Endothelial cell of umbilical vein (primary cell): Measurements from ENCODE around the gene OARD1. TPM values are rescaled to one million over a fixed set of nuclear protein-coding genes. Genes with fewer than 3 reads are reported as not detected.

Experiments
- BruUV-seq: library from RNA; stranded (reverse); fragments of 400-500 nt; replicated peaks from 2 replicates; lab custom pipeline; 2021; lab: Mats Ljungman, UMichigan
- CTCF ChIA-PET: fragments of 300-600, 350-600 bp; sonication (Branson Sonifier 250); formaldehyde crosslinking; loops from one replicate; lab custom pipeline; 2021; ENCODE audit warnings: antibody characterized with exemption, inconsistent platforms; lab: Charles Lee
- POLR2A ChIA-PET: fragments of 300-600, 350-600 bp; sonication (Branson Sonifier 250); formaldehyde crosslinking; loops from one replicate; lab custom pipeline; 2021; ENCODE audit warnings: antibody characterized with exemption, inconsistent platforms; lab: Charles Lee
- DNase-seq: peaks from one replicate; pipeline ENCODE4 v3.0.0-alpha.2; 2011; ENCODE audit warnings: low read depth, low spot score
- FAIRE-seq: peaks from 2 replicates; lab custom pipeline; 2011; peaks lifted over from hg19 to GRCh38; lab: Jason Lieb, UNC
- H2AFZ ChIP-seq: 2 replicates; pipeline ENCODE4 v1.6.0; 2012; ENCODE audit warnings: low read depth, low read length, control low read depth, inconsistent platforms
- H3K27ac ChIP-seq: 2 replicates; pipeline ENCODE4 v1.5.1; 2011; ENCODE audit warnings: low read depth, mild to moderate bottlenecking, control low read depth, low read length, moderate library complexity; ENCODE audit not compliant: insufficient read depth
- H3K27me3 ChIP-seq, 2 experiments: 2 replicates each; pipeline versions ENCODE4 v1.6.0 to v1.6.1; 2011; ENCODE audit warnings: low read length in 2 of 2, mixed read lengths in 1 of 2; ENCODE audit not compliant: control insufficient read depth in 2 of 2, insufficient read depth in 2 of 2
- H3K36me3 ChIP-seq, 2 experiments: 2 replicates in 1 of 2; 3 replicates in 1 of 2; pipeline ENCODE4 v1.5.1; 2011; ENCODE audit warnings: low read length in 2 of 2, mild to moderate bottlenecking in 1 of 2, moderate library complexity in 1 of 2; ENCODE audit not compliant: control insufficient read depth in 2 of 2, insufficient read depth in 2 of 2; ENCODE audit errors: extremely low read depth in 1 of 2
- H3K4me1 ChIP-seq: 3 replicates; pipeline ENCODE4 v1.5.1; 2011; ENCODE audit warnings: mild to moderate bottlenecking, low read length; ENCODE audit not compliant: control insufficient read depth, insufficient read depth; ENCODE audit errors: extremely low read depth
- H3K4me2 ChIP-seq: 2 replicates; pipeline ENCODE4 v1.6.1; 2011; ENCODE audit warnings: low read length, control low read depth, mixed read lengths; ENCODE audit not compliant: insufficient read depth
- H3K4me3 ChIP-seq, 3 experiments: fragments of 200-600 bp in 1 of 3; sonication (generic), shearing (Covaris generic) in 1 of 3; replicated peaks in 1 of 3; 2 replicates each; pipeline ENCODE4 v1.5.1; 2011 to 2016; ENCODE audit warnings: control low read depth in 3 of 3, low read length in 3 of 3, mild to moderate bottlenecking in 2 of 3, inconsistent platforms in 1 of 3, low read depth in 1 of 3, moderate library complexity in 1 of 3; ENCODE audit not compliant: insufficient read depth in 1 of 3
- H3K79me2 ChIP-seq: 2 replicates; pipeline ENCODE4 v1.6.0; 2012; ENCODE audit warnings: low read length, inconsistent platforms; ENCODE audit not compliant: control insufficient read depth, insufficient read depth
- H3K9ac ChIP-seq: replicated peaks from 2 replicates; pipeline ENCODE3; 2011; ENCODE audit warnings: low read length, control low read depth; ENCODE audit not compliant: insufficient read depth; ENCODE audit errors: extremely low read depth
- H3K9me1 ChIP-seq: replicated peaks from 3 replicates; pipeline ENCODE4 v1.6.0; 2011; ENCODE audit warnings: mild to moderate bottlenecking, low read length; ENCODE audit not compliant: control insufficient read depth, insufficient read depth; ENCODE audit errors: extremely low read depth
- H3K9me3 ChIP-seq: replicated peaks from 2 replicates; pipeline ENCODE4 v1.5.1; 2012; ENCODE audit warnings: low read length, inconsistent platforms; ENCODE audit not compliant: control insufficient read depth, insufficient read depth
- H4K20me1 ChIP-seq: replicated peaks from 2 replicates; pipeline ENCODE3; 2011; ENCODE audit warnings: mild to moderate bottlenecking, low read length; ENCODE audit not compliant: control insufficient read depth, insufficient read depth; ENCODE audit errors: extremely low read depth
- CTCF ChIP-seq, 2 donors: IDR thresholded peaks; 1 replicate in 1 of 2; 2 replicates in 1 of 2; pipeline ENCODE4 v1.5.1; 2011; ENCODE audit warnings: low read length in 2 of 2, mild to moderate bottlenecking in 2 of 2, moderate library complexity in 2 of 2, control low read depth in 1 of 2, inconsistent platforms in 1 of 2, low read depth in 1 of 2; ENCODE audit not compliant: insufficient read depth in 1 of 2; ENCODE audit errors: extremely low read depth in 1 of 2
- EZH2 ChIP-seq: IDR thresholded peaks from 2 replicates; pipeline ENCODE4 v1.6.1; 2012; ENCODE audit warnings: borderline replicate concordance, low read depth, mild to moderate bottlenecking, moderate library complexity, low read length, inconsistent platforms; ENCODE audit not compliant: severe bottlenecking
- FOS ChIP-seq: IDR thresholded peaks from 2 replicates; pipeline ENCODE4 v1.6.1; 2011; ENCODE audit warnings: mild to moderate bottlenecking, low read length, moderate library complexity, borderline replicate concordance; ENCODE audit not compliant: insufficient read depth
- GATA2 ChIP-seq: IDR thresholded peaks from 2 replicates; pipeline ENCODE4 v1.7.0; 2011; ENCODE audit warnings: low read depth, mild to moderate bottlenecking, moderate library complexity, mixed read lengths, low read length; ENCODE audit not compliant: insufficient read length, insufficient read depth
- JUN ChIP-seq: IDR thresholded peaks from 2 replicates; pipeline ENCODE4 v1.6.1; 2011; ENCODE audit warnings: borderline replicate concordance, low read depth; ENCODE audit not compliant: insufficient read length, insufficient read depth
- MAX ChIP-seq: IDR thresholded peaks from 2 replicates; pipeline ENCODE4 v1.6.1; 2011; ENCODE audit not compliant: insufficient read depth, insufficient read length
- MYC ChIP-seq: IDR thresholded peaks from one replicate; pipeline ENCODE4 v1.6.1; 2011; ENCODE audit warnings: mild to moderate bottlenecking, low read depth, low read length
- POLR2A ChIP-seq: IDR thresholded peaks from 2 replicates; pipeline ENCODE4 v1.6.1; 2012; ENCODE audit warnings: low read depth, mild to moderate bottlenecking, control low read depth, low read length
- POLR2AphosphoS5 ChIP-seq: IDR thresholded peaks from 2 replicates; pipeline ENCODE4 v1.6.1; 2012; ENCODE audit warnings: low read depth, mild to moderate bottlenecking, control low read depth, low read length, moderate library complexity; ENCODE audit not compliant: insufficient read depth
- dilution Hi-C: fragments of 300-500 bp; cut with MboI; formaldehyde crosslinking; loops from one replicate; pipeline ENCODE4 v1.15.0; 2019; ENCODE audit warnings: low sequenced_read_pairs; ENCODE audit not compliant: extremely low pct_ligation_motif_present
- intact Hi-C: fragments of 100-400 bp; cut with micrococcal nuclease; formaldehyde crosslinking; loops from one replicate; pipeline ENCODE4 v1.10.0; 2022
- polyA plus RNA-seq, 4 experiments: library from polyadenylated mRNA; depleted of rRNA in 3 of 4; stranded (reverse) in 3 of 4; unstranded in 1 of 4; fragments of >200 nt; gene quantifications; 2 replicates each; pipeline versions ENCODE4 v1.2.1 to v1.2.3, GENCODE V29; 2011 to 2012; ENCODE audit warnings: missing spikeins in 1 of 4
- total RNA-seq: library from RNA; stranded (reverse); gene quantifications from 2 replicates; pipeline ENCODE4 v1.2.3, GENCODE V29; 2021

The OARD1 gene
- total and polyA plus RNA-seq, 2 donors (not counting 3 experiments of a cell fraction or from before 2014, with no cell fraction given), result 5.2 to 13.0 TPM

DNA sequence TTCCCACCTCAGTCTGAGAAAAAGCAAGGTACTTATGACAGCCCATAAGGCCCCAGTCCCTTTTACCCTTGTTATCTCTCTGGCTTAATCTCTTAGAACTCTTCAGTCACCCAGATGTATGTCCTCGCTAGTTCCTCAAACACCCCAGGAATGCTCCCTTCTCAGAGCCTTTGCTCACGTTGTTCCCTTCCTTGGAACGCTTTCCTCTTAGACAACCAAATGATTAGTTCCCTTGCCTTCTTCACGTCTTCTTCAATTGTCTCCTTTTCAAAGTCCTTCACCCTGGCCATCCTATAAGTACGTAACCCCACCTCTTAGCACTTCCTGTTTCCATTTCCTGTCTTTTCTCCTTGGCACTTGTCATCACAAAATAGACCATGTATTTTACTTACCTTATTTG, 20.3 kb downstream of the OARD1 start:
- no peaks in the 10 kb centered on the region for H3K9me1 ChIP-seq
- DNase-seq (no peak), FAIRE-seq (no peak)
- H3K9ac ChIP-seq, result no peak overlapping the region
- H3K27ac ChIP-seq, result no peak overlapping the region
- no peak for TF ChIP-seq POLR2AphosphoS5
- H3K4me3 ChIP-seq, result no peak overlapping the region
- POLR2A ChIA-PET, result no interaction called here
- H3K4me2 ChIP-seq, result no peak overlapping the region
- H2AFZ ChIP-seq, result no peak overlapping the region
- H3K36me3 ChIP-seq, result no peaks in the 10 kb centered on the region
- H3K27me3 ChIP-seq, result peaks cover 0 to 3% of the 10 kb centered on the region in 2 experiments
- peaks cover 5% of the 10 kb centered on the region for H3K4me1 ChIP-seq
- no peaks in the 10 kb centered on the region for H3K9me3 ChIP-seq
- CTCF ChIA-PET, result interaction anchor here (2.1 kb wide), 1 partner anchor 24 kb away, joined by 5 read pairs; no protein-coding TSS in a partner anchor
- intact Hi-C loops (no loop called here), dilution Hi-C loops (no loop called here)
- H3K79me2 ChIP-seq, result no peaks in the 10 kb centered on the region
- H4K20me1 ChIP-seq, result no peaks in the 10 kb centered on the region
- no TSS peak for BruUV-seq

DNA sequence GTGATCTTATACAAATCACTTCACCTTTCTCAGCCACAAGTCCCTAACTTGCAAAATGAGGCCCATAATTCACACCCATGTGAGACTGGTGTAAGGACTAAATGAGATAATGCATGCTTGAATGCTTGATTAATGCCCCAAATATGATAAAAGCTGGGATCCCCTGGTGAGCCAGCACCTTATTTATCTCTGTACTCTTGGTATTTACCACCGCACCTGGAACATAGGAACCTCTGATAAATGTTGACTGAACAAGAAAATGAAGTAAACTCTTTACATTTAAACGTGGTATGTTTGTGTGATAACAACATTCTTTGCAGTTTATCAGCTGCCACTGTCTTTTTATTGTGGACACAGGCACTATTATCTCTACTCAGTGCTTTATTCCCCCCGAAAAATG, 21.6 kb downstream of the OARD1 start:
- Histone ChIP-seq H4K20me1 (no peaks in the 10 kb centered on the region), H3K4me1 (peaks cover 5% of the 10 kb centered on the region), H3K9me1 (no peaks in the 10 kb centered on the region), H3K4me2 (no peak overlapping the region), H3K9me3 (no peaks in the 10 kb centered on the region), H3K27ac (no peak overlapping the region), H3K27me3 (peaks cover 2 to 3% of the 10 kb centered on the region in 2 experiments), H3K9ac (no peak overlapping the region), H2AFZ (no peak overlapping the region), H3K4me3 (no peak overlapping the region), H3K79me2 (no peaks in the 10 kb centered on the region), H3K36me3 (no peaks in the 10 kb centered on the region)
- intact Hi-C loops, result no loop called here
- ChIA-PET POLR2A (no interaction called here), CTCF (interaction anchor here (3.2 kb wide), 1 partner anchor 11 kb away, joined by 22 read pairs; the partner anchor contains the start of gene UNC5CL)
- dilution Hi-C loops, result no loop called here
- FAIRE-seq, result no peak
- TF ChIP-seq FOS (no peak), EZH2 (no peak), MYC (no peak), CTCF (IDR thresholded peaks at IDR 0.05; ENCODE audit: extremely low read depth in 1 of 2, insufficient read depth in 1 of 2, low read depth in 1 of 2, low read length in 2 of 2) (no peak), POLR2AphosphoS5 (no peak), GATA2 (no peak), JUN (no peak), MAX (no peak), POLR2A (no peak)
- no peak for DNase-seq
- no TSS peak for BruUV-seq
